GM18505 (cell line): ENCODE measurements around the gene PALD1.

Experiments used
- ATAC-seq: cut with Tn5 transposase; IDR thresholded peaks from one replicate; pipeline ENCODE4 v1.9.1; 2021; ENCODE audit not compliant: unreplicated experiment
- POLR2A ChIP-seq: IDR thresholded peaks from 4 replicates; pipeline ENCODE4 v1.6.1; 2011; ENCODE audit warnings: borderline replicate concordance; ENCODE audit not compliant: insufficient read depth, insufficient read length; ENCODE audit errors: extremely low read depth

PALD1 gene

GRCh38 chr10:70561070-70561469 lies 82.5 kb downstream of the PALD1 start:
- TF ChIP-seq POLR2A = no peak
- ATAC-seq = no peak

GRCh38 chr10:70561558-70561957 lies 83.0 kb downstream of the PALD1 start:
- no peak for ATAC-seq
- no peak for TF ChIP-seq POLR2A

- no peak for ATAC-seq
- TF ChIP-seq POLR2A = no peak
These were observed 83.6 kb downstream of the PALD1 start for GRCh38 chr10:70562036-70562755.

- ATAC-seq = no peak
- TF ChIP-seq POLR2A = no peak
These were observed 84.7 kb downstream of the PALD1 start for GRCh38 chr10:70563230-70563629.

GRCh38 chr10:70564113-70564725 lies 85.7 kb downstream of the PALD1 start:
- TF ChIP-seq POLR2A = no peak
- no peak for ATAC-seq

GRCh38 chr10:70564901-70565351 lies 86.4 kb downstream of the PALD1 start:
- ATAC-seq = no peak
- no peak for TF ChIP-seq POLR2A

GRCh38 chr10:70565556-70566514 lies 87.3 kb downstream of the PALD1 start:
- TF ChIP-seq POLR2A = no peak
- no peak for ATAC-seq

- no peak for TF ChIP-seq POLR2A
- no peak for ATAC-seq
These were observed 88.1 kb downstream of the PALD1 start for GRCh38 chr10:70566515-70567290.

GRCh38 chr10:70567603-70568002 lies 89.0 kb downstream of the PALD1 start:
- ATAC-seq = no peak
- TF ChIP-seq POLR2A = no peak

- no peak for TF ChIP-seq POLR2A
- no peak for ATAC-seq
These were observed 89.5 kb downstream of the PALD1 start for GRCh38 chr10:70568113-70568512.

- TF ChIP-seq POLR2A = no peak
- ATAC-seq = no peak
These were observed 90.4 kb downstream of the PALD1 start for GRCh38 chr10:70568781-70569495.

GRCh38 chr10:70571236-70571635 lies 92.7 kb downstream of the PALD1 start:
- no peak for ATAC-seq
- TF ChIP-seq POLR2A = no peak

GRCh38 chr10:70571636-70572439 lies 93.3 kb downstream of the PALD1 start:
- no peak for ATAC-seq
- no peak for TF ChIP-seq POLR2A
